ENCODE measurements around the gene SLC45A3.

The SLC45A3 gene

DNA sequence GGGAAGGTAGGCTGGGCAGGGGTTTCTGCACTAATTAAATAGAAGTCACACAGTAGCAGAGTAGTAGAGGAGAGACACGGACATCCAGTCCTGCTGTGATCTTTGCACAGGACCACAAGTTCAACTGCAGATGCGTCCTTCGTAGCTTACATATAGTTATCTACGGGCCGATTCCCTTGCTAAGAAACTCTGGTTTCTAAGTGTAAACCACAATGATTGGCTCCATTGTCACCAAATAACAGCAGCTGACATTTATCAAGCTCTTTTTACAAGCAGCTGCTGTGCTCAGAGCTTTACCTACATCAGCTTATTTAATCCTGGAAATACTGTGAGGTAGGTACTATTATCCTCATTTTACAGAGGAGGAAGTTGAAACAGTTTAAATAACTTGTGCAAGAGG is 3.1 kb downstream of the SLC45A3 start:
- no peak overlapping the region for H3K4me3 ChIP-seq (ENCODE audit: low read depth, low read length)
- DNase-seq (ENCODE audit: low read depth) = no peak
- TF ChIP-seq, protein P1, sequence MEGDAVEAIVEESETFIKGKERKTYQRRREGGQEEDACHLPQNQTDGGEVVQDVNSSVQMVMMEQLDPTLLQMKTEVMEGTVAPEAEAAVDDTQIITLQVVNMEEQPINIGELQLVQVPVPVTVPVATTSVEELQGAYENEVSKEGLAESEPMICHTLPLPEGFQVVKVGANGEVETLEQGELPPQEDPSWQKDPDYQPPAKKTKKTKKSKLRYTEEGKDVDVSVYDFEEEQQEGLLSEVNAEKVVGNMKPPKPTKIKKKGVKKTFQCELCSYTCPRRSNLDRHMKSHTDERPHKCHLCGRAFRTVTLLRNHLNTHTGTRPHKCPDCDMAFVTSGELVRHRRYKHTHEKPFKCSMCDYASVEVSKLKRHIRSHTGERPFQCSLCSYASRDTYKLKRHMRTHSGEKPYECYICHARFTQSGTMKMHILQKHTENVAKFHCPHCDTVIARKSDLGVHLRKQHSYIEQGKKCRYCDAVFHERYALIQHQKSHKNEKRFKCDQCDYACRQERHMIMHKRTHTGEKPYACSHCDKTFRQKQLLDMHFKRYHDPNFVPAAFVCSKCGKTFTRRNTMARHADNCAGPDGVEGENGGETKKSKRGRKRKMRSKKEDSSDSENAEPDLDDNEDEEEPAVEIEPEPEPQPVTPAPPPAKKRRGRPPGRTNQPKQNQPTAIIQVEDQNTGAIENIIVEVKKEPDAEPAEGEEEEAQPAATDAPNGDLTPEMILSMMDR (IDR thresholded peaks at IDR 0.05; ENCODE audit: low read depth, low read length) = no peak
- TF ChIP-seq MYC (IDR thresholded peaks at IDR 0.05; ENCODE audit: low read depth, low read length) (no peak), POLR2A (IDR thresholded peaks at IDR 0.05; ENCODE audit: extremely low read depth, insufficient read length) (no peak)
- TF ChIP-seq, protein P2, sequence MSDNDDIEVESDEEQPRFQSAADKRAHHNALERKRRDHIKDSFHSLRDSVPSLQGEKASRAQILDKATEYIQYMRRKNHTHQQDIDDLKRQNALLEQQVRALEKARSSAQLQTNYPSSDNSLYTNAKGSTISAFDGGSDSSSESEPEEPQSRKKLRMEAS (IDR thresholded peaks at IDR 0.05; ENCODE audit: low read depth, low read length) = no peak

- no peak overlapping the region for H3K4me3 ChIP-seq (ENCODE audit: low read depth, low read length)
- no peak for DNase-seq (ENCODE audit: low read depth)
These were observed 3.7 kb downstream of the SLC45A3 start for GRCh38 chr1:205676597-205676996.

DNA sequence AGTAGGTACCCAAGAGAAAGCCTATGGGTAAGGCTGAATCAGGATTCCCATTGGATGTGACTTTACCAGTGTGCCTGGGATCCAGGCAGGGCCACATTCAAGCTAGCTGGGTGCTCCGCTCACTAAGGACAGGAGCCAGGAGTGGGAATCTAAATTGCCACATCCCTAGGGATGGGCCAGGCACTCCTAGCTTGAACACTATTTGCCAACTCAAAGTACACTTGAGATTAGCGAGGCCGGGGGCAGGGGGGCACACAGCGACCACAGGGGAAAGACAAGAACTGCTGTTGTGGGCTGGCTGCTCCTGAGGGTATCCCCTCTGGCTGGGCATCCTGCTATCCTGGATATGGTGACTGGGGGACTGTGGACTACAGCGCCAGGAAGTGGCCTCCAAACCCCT is 4.3 kb downstream of the SLC45A3 start:
- no peak for DNase-seq (ENCODE audit: low read depth)
- no peak overlapping the region for H3K4me3 ChIP-seq (ENCODE audit: low read depth, low read length)
- TF ChIP-seq, protein P1 (IDR thresholded peaks at IDR 0.05; ENCODE audit: low read depth, low read length) = no peak
- TF ChIP-seq POLR2A (IDR thresholded peaks at IDR 0.05; ENCODE audit: extremely low read depth, insufficient read length) = no peak
- TF ChIP-seq, protein P2 (IDR thresholded peaks at IDR 0.05; ENCODE audit: low read depth, low read length) = no peak
- TF ChIP-seq MYC (IDR thresholded peaks at IDR 0.05; ENCODE audit: low read depth, low read length) = no peak

More at GRCh38 chr1:205676597-205676996, 3.7 kb downstream of the SLC45A3 start:
- TF ChIP-seq POLR2A (IDR thresholded peaks at IDR 0.05; ENCODE audit: extremely low read depth, insufficient read length) (no peak), MYC (IDR thresholded peaks at IDR 0.05; ENCODE audit: low read depth, low read length) (no peak)
- TF ChIP-seq, protein P2 (IDR thresholded peaks at IDR 0.05; ENCODE audit: low read depth, low read length) = no peak
- TF ChIP-seq, protein P1 (IDR thresholded peaks at IDR 0.05; ENCODE audit: low read depth, low read length) = no peak

- TF ChIP-seq POLR2A (IDR thresholded peaks at IDR 0.05; ENCODE audit: extremely low read depth, insufficient read length) (no peak), MYC (IDR thresholded peaks at IDR 0.05; ENCODE audit: low read depth, low read length) (no peak)
- TF ChIP-seq, protein P2 (IDR thresholded peaks at IDR 0.05; ENCODE audit: low read depth, low read length) = no peak
- TF ChIP-seq, protein P1 (IDR thresholded peaks at IDR 0.05; ENCODE audit: low read depth, low read length) = no peak
- no peak for DNase-seq (ENCODE audit: low read depth)
- H3K4me3 ChIP-seq (ENCODE audit: low read depth, low read length) = no peak overlapping the region
These were observed 5.1 kb downstream of the SLC45A3 start for GRCh38 chr1:205675247-205675646.

- TF ChIP-seq, protein P2 (IDR thresholded peaks at IDR 0.05; ENCODE audit: low read depth, low read length) = no peak
- no peak for TF ChIP-seq POLR2A (IDR thresholded peaks at IDR 0.05; ENCODE audit: extremely low read depth, insufficient read length)
- no peak for TF ChIP-seq MYC (IDR thresholded peaks at IDR 0.05; ENCODE audit: low read depth, low read length)
- TF ChIP-seq, protein P1 (IDR thresholded peaks at IDR 0.05; ENCODE audit: low read depth, low read length) = no peak
- no peak for DNase-seq (ENCODE audit: low read depth)
- H3K4me3 ChIP-seq (ENCODE audit: low read depth, low read length) = no peak overlapping the region
These were observed 7.3 kb downstream of the SLC45A3 start for GRCh38 chr1:205672970-205673369.
